ENCODE measurements around the gene PRKAR1B.

Gene PRKAR1B

GRCh38 chr7:503575-504111 is 223.4 kb downstream of the PRKAR1B start:
- DNase-seq = no peak

- no peak for DNase-seq
These were observed 224.8 kb downstream of the PRKAR1B start for GRCh38 chr7:502296-502695.

DNA sequence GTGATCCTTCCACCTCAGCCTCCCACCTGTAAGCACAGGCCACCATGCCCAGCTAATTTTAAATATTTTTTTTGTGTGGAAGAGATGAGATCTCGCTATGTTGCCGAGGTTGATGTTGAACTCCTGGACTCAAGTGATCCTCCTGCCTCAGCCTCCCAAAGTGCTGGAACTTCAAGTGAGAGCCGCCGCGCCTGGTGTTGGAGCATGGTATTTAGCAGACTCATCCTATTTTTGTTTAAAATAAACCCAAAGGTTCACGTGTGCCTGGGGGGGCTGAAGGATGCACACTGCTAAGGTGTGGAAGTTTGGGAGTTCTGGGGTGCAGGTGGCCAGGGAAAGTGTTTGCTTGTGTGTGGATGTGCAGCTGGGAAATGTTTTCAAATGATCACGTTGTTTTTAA is 225.6 kb downstream of the PRKAR1B start:
- DNase-seq = no peak

DNA sequence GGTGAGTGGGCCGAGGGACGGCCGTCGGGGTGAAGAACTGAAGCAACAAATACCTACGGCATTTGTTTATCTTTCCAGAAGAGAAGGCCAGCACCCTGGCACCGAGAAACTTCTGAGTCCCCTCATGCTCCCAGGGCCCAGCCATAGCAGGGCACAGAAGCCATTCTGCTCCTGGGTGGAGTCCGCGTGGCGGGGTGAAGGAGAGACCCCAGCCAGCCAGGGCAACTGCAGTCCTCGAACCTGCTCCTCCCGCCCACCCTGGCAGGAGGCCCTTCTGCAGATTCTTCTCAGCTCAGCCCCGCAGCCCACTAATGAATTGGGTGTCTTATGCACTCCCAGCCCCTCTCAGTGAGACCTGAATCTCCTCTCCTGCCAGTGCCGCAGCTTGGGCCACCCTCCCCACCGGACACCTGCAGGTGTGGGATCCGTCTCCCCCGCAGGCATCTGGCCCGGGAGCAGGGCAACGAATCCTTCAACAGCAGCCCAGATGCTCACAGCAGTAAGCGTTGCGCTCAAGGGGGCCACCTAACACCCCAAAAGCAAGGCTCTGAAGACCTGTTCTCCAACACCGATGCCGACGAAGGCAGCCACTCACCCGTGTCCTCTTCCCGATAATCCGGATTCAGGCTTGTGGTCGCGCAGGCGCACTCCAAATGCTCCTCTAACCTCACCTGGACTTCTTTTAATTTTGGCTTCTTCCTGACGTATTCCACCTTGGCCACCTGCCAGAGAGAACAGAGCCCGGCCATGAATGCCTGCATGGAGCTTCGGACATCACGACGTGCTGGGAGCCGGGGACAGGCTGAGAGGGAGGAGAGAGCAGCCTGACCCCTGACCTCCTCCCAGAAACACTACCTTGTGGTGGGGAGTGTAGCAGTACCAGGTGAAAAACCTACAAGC is 226.3 kb downstream of the PRKAR1B start:
- DNase-seq = no peak

DNA sequence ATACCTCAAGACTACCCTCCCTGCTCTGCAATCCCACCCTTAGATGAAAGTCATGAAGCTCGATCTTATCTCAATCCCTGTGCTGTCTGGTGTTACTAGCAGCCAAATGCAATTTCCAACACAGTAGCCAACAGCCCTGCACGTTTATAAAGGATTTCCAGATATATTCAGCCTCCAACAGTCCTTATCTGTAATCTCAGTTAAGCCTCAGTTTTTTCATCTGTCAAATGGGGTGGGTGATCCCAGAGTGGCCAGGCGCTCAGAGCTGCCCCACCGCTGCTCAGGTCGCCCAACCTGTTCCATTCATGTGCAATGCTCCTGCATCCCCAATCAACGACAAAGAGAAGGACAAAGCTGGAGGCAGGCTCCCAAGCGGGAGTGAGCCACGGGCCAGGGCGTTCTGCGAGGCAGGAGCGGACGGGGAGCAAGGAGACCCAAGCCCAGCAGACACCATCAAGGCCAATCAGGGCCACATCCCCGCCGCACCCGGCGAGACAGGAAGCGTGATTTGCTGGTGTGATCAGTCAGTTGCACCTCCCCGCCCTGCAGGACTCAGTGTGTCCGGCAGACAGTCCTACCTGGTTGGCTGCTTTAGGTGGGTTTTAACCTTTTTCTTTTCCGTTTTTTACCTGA is 227.1 kb downstream of the PRKAR1B start:
- no peak for DNase-seq
